Peyer's patch (tissue), 4 donors: ENCODE results near the gene LIMS2.

Source experiments
- POLR2A ChIP-seq, 2 donors: fragments of 450-650 bp; IDR thresholded peaks; one replicate each; pipeline ENCODE4 v1.5.1; 2017; ENCODE audit warnings: antibody characterized with exemption in 2 of 2, mild to moderate bottlenecking in 2 of 2, moderate library complexity in 2 of 2
- TF ChIP-seq, protein P1 (sequence below), 6 experiments: fragments of 450-650 bp in 4 of 6; fragments of 200-600 bp in 2 of 6; sonication (generic) in 1 of 6; IDR thresholded peaks; one replicate each; pipeline ENCODE4 v1.5.1; 2017 to 2019; ENCODE audit warnings: antibody characterized with exemption in 6 of 6, mild to moderate bottlenecking in 3 of 6, moderate library complexity in 1 of 6

DNA sequence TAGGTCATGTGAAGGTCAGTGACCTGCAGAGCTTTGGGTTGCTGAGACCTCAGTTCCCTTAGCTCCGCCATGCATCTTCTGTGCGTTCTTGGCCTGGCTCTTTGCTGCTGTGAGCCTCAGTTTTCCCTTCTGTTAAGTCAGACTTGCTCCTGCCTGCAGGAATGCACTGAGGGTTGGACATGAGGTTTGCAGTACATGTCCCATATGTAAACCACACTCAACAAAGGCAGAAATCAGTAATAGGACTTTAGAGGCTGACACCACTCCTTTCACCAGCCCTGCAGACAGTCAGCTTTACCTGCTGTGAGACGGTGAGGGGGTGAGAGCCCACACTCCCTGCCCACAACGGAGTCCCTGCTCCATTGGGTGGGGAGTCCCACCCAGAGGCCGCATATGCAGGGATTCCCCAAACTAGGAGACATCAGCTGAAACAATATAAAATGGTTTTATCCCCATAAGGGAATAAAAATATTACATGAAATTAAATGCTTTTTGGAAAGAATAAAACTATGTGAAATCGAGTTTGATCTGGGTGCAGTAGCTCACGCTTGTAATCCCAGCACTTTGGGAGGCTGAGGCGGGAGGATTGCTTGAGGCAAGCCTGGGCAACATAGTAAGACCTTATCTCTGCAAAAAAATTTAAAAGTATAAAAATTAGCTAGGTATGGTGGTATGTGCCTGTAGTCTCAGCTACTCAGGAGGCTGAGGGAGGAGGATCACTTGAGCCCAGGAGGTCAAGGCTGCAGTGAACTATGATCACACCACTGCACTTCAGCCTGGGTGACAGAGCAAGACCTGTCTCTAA is 84.7 kb downstream of the LIMS2 start:
- TF ChIP-seq, protein P1, sequence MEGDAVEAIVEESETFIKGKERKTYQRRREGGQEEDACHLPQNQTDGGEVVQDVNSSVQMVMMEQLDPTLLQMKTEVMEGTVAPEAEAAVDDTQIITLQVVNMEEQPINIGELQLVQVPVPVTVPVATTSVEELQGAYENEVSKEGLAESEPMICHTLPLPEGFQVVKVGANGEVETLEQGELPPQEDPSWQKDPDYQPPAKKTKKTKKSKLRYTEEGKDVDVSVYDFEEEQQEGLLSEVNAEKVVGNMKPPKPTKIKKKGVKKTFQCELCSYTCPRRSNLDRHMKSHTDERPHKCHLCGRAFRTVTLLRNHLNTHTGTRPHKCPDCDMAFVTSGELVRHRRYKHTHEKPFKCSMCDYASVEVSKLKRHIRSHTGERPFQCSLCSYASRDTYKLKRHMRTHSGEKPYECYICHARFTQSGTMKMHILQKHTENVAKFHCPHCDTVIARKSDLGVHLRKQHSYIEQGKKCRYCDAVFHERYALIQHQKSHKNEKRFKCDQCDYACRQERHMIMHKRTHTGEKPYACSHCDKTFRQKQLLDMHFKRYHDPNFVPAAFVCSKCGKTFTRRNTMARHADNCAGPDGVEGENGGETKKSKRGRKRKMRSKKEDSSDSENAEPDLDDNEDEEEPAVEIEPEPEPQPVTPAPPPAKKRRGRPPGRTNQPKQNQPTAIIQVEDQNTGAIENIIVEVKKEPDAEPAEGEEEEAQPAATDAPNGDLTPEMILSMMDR (IDR thresholded peaks at IDR 0.05), result no peak
- no peak for TF ChIP-seq POLR2A (IDR thresholded peaks at IDR 0.05)
